ENCODE measurements around the gene SNED1.

SNED1 gene

GRCh38 chr2:240997856-240998705 lies at the start of gene SNED1:
Gene SNED1 (plus strand): TSS chr2:240998618. CDS start chr2:240998838, 220 bp downstream.
- no peak for DNase-seq (ENCODE audit: low read depth)
- no peak for TF ChIP-seq CTCF (conservative IDR thresholded peaks at IDR 0.05; ENCODE audit: low read depth, low read length)
- H3K4me3 ChIP-seq (ENCODE audit: low read length) = peak within 1 kb of the TSS; percentile 49

- H3K4me3 ChIP-seq (ENCODE audit: low read length) = no peak overlapping the region
- DNase-seq (ENCODE audit: low read depth) = no peak
- TF ChIP-seq CTCF (conservative IDR thresholded peaks at IDR 0.05; ENCODE audit: low read depth, low read length) = no peak
Measured at GRCh38 chr2:240948905-240949790, 49.3 kb upstream of the SNED1 start.

- TF ChIP-seq CTCF (conservative IDR thresholded peaks at IDR 0.05; ENCODE audit: low read depth, low read length) = no peak
- no peak overlapping the region for H3K4me3 ChIP-seq (ENCODE audit: low read length)
- DNase-seq (ENCODE audit: low read depth) = no peak
Measured at GRCh38 chr2:240949791-240950705, 48.4 kb upstream of the SNED1 start.

GRCh38 chr2:240951045-240951594 lies 47.3 kb upstream of the SNED1 start:
- H3K4me3 ChIP-seq (ENCODE audit: low read length) = no peak overlapping the region
- DNase-seq (ENCODE audit: low read depth) = no peak
- TF ChIP-seq CTCF (conservative IDR thresholded peaks at IDR 0.05; ENCODE audit: low read depth, low read length) = no peak

GRCh38 chr2:240952496-240953246 lies 45.7 kb upstream of the SNED1 start:
- no peak overlapping the region for H3K4me3 ChIP-seq (ENCODE audit: low read length)
- no peak for DNase-seq (ENCODE audit: low read depth)
- no peak for TF ChIP-seq CTCF (conservative IDR thresholded peaks at IDR 0.05; ENCODE audit: low read depth, low read length)
